ENCODE data around the gene SLC36A2.

The SLC36A2 gene

DNA sequence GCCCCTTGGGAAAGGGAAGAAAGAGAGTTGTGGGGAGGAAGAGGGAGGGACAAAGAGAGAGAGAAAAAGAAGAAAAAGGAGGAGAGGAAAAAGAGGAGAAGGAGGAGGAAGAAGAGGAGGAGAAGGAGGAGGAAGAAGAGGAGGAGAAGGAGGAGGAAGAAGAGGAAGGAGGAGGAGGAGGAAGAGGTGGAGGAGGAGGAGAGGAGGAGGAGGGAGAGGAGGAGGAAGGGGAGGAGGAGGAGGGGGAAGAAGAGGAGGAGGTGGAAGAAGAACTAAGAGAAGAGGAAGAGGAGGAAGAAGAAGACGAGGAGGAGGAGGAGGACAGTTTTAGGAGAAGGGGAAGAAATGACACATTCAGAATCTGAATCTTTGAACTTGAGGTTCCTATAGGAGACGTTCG lies 7.4 kb downstream of the SLC36A2 start:
- no peak overlapping the region for H3K4me3 ChIP-seq (replicated peaks; ENCODE audit: low read depth, low read length)
- TF ChIP-seq, protein P1, sequence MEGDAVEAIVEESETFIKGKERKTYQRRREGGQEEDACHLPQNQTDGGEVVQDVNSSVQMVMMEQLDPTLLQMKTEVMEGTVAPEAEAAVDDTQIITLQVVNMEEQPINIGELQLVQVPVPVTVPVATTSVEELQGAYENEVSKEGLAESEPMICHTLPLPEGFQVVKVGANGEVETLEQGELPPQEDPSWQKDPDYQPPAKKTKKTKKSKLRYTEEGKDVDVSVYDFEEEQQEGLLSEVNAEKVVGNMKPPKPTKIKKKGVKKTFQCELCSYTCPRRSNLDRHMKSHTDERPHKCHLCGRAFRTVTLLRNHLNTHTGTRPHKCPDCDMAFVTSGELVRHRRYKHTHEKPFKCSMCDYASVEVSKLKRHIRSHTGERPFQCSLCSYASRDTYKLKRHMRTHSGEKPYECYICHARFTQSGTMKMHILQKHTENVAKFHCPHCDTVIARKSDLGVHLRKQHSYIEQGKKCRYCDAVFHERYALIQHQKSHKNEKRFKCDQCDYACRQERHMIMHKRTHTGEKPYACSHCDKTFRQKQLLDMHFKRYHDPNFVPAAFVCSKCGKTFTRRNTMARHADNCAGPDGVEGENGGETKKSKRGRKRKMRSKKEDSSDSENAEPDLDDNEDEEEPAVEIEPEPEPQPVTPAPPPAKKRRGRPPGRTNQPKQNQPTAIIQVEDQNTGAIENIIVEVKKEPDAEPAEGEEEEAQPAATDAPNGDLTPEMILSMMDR (IDR thresholded peaks at IDR 0.05; ENCODE audit: low read depth, low read length, missing control alignments): no peak
- DNase-seq (ENCODE audit: extremely low read depth, low read depth): no peak

GRCh38 chr5:151338734-151339133 lies 8.6 kb downstream of the SLC36A2 start:
- TF ChIP-seq, protein P1 (IDR thresholded peaks at IDR 0.05; ENCODE audit: low read depth, low read length, missing control alignments): no peak
- H3K4me3 ChIP-seq (replicated peaks; ENCODE audit: low read depth, low read length): no peak overlapping the region
- DNase-seq (ENCODE audit: extremely low read depth, low read depth): no peak

GRCh38 chr5:151332857-151333256 lies 14.5 kb downstream of the SLC36A2 start:
- TF ChIP-seq, protein P1 (IDR thresholded peaks at IDR 0.05; ENCODE audit: low read depth, low read length, missing control alignments): no peak
- no peak overlapping the region for H3K4me3 ChIP-seq (replicated peaks; ENCODE audit: low read depth, low read length)
- no peak for DNase-seq (ENCODE audit: extremely low read depth, low read depth)

- TF ChIP-seq, protein P1 (IDR thresholded peaks at IDR 0.05; ENCODE audit: low read depth, low read length, missing control alignments): no peak
- DNase-seq (ENCODE audit: extremely low read depth, low read depth): no peak
Observed at GRCh38 chr5:151328734-151329133, 18.6 kb downstream of the SLC36A2 start.

DNA sequence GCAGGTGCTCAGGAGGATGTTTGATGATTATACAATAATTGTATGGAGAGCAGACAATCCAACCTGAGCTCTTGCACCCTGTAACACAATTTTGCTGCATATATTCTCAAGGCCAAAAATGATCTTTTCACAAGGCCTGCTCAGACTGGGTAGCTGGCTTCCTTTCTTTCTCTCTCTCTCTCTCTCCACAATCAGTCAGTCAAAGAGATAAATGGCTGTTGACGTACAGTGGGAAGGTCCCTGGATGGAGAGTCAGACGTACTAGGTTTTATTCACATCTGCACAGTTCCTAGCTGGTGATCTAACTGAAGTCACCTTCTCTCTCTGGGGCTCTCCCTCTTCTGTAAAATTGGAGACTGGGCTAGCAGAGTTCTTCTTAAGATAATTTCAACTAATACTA lies 19.8 kb downstream of the SLC36A2 start:
- DNase-seq (ENCODE audit: extremely low read depth, low read depth): no peak
- TF ChIP-seq, protein P1 (IDR thresholded peaks at IDR 0.05; ENCODE audit: low read depth, low read length, missing control alignments): no peak
- no peak overlapping the region for H3K4me3 ChIP-seq (replicated peaks; ENCODE audit: low read depth, low read length)

More at GRCh38 chr5:151328734-151329133, 18.6 kb downstream of the SLC36A2 start:
- no peak overlapping the region for H3K4me3 ChIP-seq (replicated peaks; ENCODE audit: low read depth, low read length)

DNA sequence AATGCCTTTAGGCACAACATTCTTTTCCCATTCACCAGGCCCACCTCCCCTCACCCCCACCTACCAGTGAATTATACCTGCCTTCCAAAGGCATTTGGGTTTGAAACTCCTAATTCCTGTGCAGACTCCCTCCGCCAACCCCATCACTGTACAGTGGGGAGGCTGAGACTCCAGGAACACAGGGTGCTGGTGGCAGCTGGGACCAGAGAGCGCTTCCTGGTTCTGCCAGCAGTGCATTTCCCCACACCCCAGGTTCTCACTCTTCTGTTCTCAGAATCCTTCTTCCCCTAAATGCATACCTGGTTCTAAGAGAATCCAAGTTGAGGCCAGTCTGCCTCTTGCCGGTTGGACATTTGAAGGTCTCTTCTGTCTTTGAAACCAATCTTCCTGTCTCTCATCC lies 21.1 kb downstream of the SLC36A2 start:
- no peak for DNase-seq (ENCODE audit: extremely low read depth, low read depth)
- TF ChIP-seq, protein P1 (IDR thresholded peaks at IDR 0.05; ENCODE audit: low read depth, low read length, missing control alignments): no peak
- H3K4me3 ChIP-seq (replicated peaks; ENCODE audit: low read depth, low read length): no peak overlapping the region

GRCh38 chr5:151320481-151320880 lies 26.9 kb downstream of the SLC36A2 start:
- DNase-seq (ENCODE audit: extremely low read depth, low read depth): no peak
- TF ChIP-seq, protein P1 (IDR thresholded peaks at IDR 0.05; ENCODE audit: low read depth, low read length, missing control alignments): no peak
- no peak overlapping the region for H3K4me3 ChIP-seq (replicated peaks; ENCODE audit: low read depth, low read length)

All from HFF-Myc (cell line).